ENCODE measurements around the gene RFNG. TPM values are rescaled to one million over a fixed set of nuclear protein-coding genes. Genes with fewer than 3 reads are reported as not detected.

The RFNG gene
- total and polyA plus RNA-seq, 2 donors (not counting 1 experiment from before 2014, with no cell fraction given) = 30.1 to 44.5 TPM

DNA sequence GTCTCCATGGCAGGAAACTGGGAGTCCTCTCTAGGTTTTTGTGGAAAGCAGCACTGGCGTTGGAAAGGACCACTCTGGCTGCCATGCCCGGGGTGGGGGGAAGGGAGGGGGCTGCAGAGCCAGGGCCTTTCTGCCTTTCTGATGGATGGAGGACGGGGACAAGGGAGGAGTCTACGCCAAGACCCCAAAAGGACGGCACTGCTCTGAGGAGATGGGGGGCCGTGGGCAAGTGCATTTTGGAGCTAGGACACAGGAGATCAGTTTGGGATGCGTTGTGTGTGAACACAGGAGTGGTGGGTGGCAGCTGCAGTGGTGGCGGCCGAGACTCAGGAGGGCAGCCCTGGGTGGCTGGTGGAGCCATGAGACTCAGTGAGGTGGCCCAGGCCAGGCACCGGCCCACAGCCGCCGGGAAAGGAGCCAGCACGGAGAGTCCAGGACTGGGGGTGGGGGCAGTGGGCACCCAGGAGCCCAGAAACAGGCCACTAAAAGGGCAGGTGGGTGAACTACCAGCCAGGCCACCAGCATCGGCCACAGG is 31.0 kb downstream of the RFNG start:
- Mint-ChIP-seq H3K27ac (no peak overlapping the region), H3K27me3 (no peaks in the 10 kb centered on the region), H3K9me3 (ENCODE audit: insufficient read depth) (no peaks in the 10 kb centered on the region), H3K4me1 (peaks cover 15% of the 10 kb centered on the region), H3K4me3 (peak overlapping the region; percentile 16)
- intact Hi-C loops (cut with micrococcal nuclease) = loop anchor here (1.0 kb wide), 1 partner anchor 61 kb away; no protein-coding TSS in a partner anchor
- peaks cover 0 to 6% (median 0%) of the 10 kb centered on the region in 4 experiments for H3K27me3 ChIP-seq (replicated peaks in 1 of 4; ENCODE audit: control extremely low read depth in 1 of 4, control insufficient read depth in 3 of 4, insufficient read depth in 4 of 4, low read length in 3 of 4)
- no peak overlapping the region for H3K9ac ChIP-seq (ENCODE audit: low read length)
- TF ChIP-seq, protein P1, sequence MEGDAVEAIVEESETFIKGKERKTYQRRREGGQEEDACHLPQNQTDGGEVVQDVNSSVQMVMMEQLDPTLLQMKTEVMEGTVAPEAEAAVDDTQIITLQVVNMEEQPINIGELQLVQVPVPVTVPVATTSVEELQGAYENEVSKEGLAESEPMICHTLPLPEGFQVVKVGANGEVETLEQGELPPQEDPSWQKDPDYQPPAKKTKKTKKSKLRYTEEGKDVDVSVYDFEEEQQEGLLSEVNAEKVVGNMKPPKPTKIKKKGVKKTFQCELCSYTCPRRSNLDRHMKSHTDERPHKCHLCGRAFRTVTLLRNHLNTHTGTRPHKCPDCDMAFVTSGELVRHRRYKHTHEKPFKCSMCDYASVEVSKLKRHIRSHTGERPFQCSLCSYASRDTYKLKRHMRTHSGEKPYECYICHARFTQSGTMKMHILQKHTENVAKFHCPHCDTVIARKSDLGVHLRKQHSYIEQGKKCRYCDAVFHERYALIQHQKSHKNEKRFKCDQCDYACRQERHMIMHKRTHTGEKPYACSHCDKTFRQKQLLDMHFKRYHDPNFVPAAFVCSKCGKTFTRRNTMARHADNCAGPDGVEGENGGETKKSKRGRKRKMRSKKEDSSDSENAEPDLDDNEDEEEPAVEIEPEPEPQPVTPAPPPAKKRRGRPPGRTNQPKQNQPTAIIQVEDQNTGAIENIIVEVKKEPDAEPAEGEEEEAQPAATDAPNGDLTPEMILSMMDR (IDR thresholded peaks at IDR 0.05) = no peak
- no peak for TF ChIP-seq EZH2 (IDR thresholded peaks at IDR 0.05; ENCODE audit: borderline replicate concordance, insufficient read depth, low read depth, low read length, poor library complexity, severe bottlenecking)
- H2AFZ ChIP-seq (ENCODE audit: insufficient read depth, low read depth, low read length, poor library complexity, severe bottlenecking) = no peak overlapping the region
- peaks cover 14 to 33% of the 10 kb centered on the region in 2 donors for H3K4me1 ChIP-seq (ENCODE audit: control insufficient read depth in 2 of 2, insufficient read depth in 2 of 2, low read length in 2 of 2)
- no peaks in the 10 kb centered on the region for H3K9me3 ChIP-seq (ENCODE audit: control extremely low read depth in 1 of 3, control insufficient read depth in 2 of 3, insufficient read depth in 1 of 3, low read length in 2 of 3)
- peaks cover 25% of the 10 kb centered on the region for H4K20me1 ChIP-seq (ENCODE audit: control insufficient read depth, insufficient read depth, low read length, poor library complexity, severe bottlenecking)
- H3K4me3 ChIP-seq (ENCODE audit: control extremely low read depth in 1 of 5, extremely low read depth in 1 of 5, insufficient read depth in 1 of 5, low read depth in 2 of 5, low read length in 4 of 5) = no peak overlapping the region
- DNase-seq (no peak), ATAC-seq (ENCODE audit: low read depth) (no peak)
- ChIA-PET POLR2A (no interaction called here), CTCF (interaction anchor here (0.5 to 7.2 kb wide), 11 partner anchors 10 to 660 kb away, joined by 3 to 91 read pairs (median 3); partner anchors contain the start of genes ASPSCR1 and DCXR)
- 95% methylated on average over 14 of the region's 14 CpGs for WGBS (ENCODE audit: insufficient coverage)
- peaks cover 0 to 3% of the 10 kb centered on the region in 2 experiments for H3K36me3 ChIP-seq (replicated peaks in 1 of 2; ENCODE audit: control extremely low read depth in 1 of 2, control insufficient read depth in 1 of 2, extremely low read depth in 1 of 2, insufficient read depth in 2 of 2, low read length in 1 of 2)
- peaks cover 23% of the 10 kb centered on the region for H3K79me2 ChIP-seq (ENCODE audit: control insufficient read depth, insufficient read depth, low read length)
- H3K27ac ChIP-seq (ENCODE audit: low read length in 2 of 2) = no peak overlapping the region
- no peak overlapping the region for H3K4me2 ChIP-seq (replicated peaks; ENCODE audit: low read depth, low read length, poor library complexity, severe bottlenecking)
